A204.1 (cell line): Measurements from ENCODE around the gene RPL4.
"Not testable (repeated sequence)": the region's sequence is repeated elsewhere in the genome, so short reads cannot be mapped to it uniquely, and the experiment has no call there.

ENCODE experiments used
- FAIRE-seq: peaks from 2 replicates; lab custom pipeline; 2012; peaks lifted over from hg19 to GRCh38; lab: Jason Lieb, UNC

RPL4 gene

GRCh38 chr15:66489179-66489791 lies 15.4 kb downstream of the RPL4 start:
- FAIRE-seq, result no peak

- FAIRE-seq, result no peak
Observed at GRCh38 chr15:66488525-66488924, 16.1 kb downstream of the RPL4 start.

- FAIRE-seq, result no peak
Observed at GRCh38 chr15:66486887-66487286, 17.8 kb downstream of the RPL4 start.

GRCh38 chr15:66484539-66485112 lies 20.0 kb downstream of the RPL4 start:
- FAIRE-seq, result no peak

- no peak for FAIRE-seq
Observed at GRCh38 chr15:66483131-66483566, 21.5 kb downstream of the RPL4 start.

GRCh38 chr15:66482539-66482938 lies 22.1 kb downstream of the RPL4 start:
- FAIRE-seq, result no peak

GRCh38 chr15:66481107-66481856 lies 23.4 kb downstream of the RPL4 start:
- no peak for FAIRE-seq

- no peak for FAIRE-seq
Observed at GRCh38 chr15:66480267-66480666, 24.4 kb downstream of the RPL4 start.

GRCh38 chr15:66477011-66477410 lies 27.6 kb downstream of the RPL4 start:
- no peak for FAIRE-seq

GRCh38 chr15:66476535-66476934 lies 28.1 kb downstream of the RPL4 start:
- FAIRE-seq, result no peak

- no peak for FAIRE-seq
Observed at GRCh38 chr15:66474963-66475362, 29.7 kb downstream of the RPL4 start.

GRCh38 chr15:66474135-66474534 lies 30.5 kb downstream of the RPL4 start:
- FAIRE-seq, result no peak

- FAIRE-seq, result no peak
Observed at GRCh38 chr15:66472176-66472999, 32.3 kb downstream of the RPL4 start.

GRCh38 chr15:66470825-66471224 lies 33.8 kb downstream of the RPL4 start:
- not testable (repeated sequence) for FAIRE-seq

- FAIRE-seq, result not testable (repeated sequence)
Observed at GRCh38 chr15:66467162-66468040, 37.3 kb downstream of the RPL4 start.

- FAIRE-seq, result not testable (repeated sequence)
Observed at GRCh38 chr15:66465294-66465693, 39.4 kb downstream of the RPL4 start.

GRCh38 chr15:66462627-66463026 lies 42.0 kb downstream of the RPL4 start:
- no peak for FAIRE-seq

- no peak for FAIRE-seq
Observed at GRCh38 chr15:66461917-66462316, 42.7 kb downstream of the RPL4 start.

- FAIRE-seq, result not testable (repeated sequence)
Observed at GRCh38 chr15:66461294-66461693, 43.4 kb downstream of the RPL4 start.

- FAIRE-seq, result no peak
Observed at GRCh38 chr15:66459818-66460615, 44.6 kb downstream of the RPL4 start.

- no peak for FAIRE-seq
Observed at GRCh38 chr15:66456211-66456610, 48.4 kb downstream of the RPL4 start.
